ENCODE data around the gene USP3. TPM values are rescaled to one million over a fixed set of nuclear protein-coding genes. Genes with fewer than 3 reads are reported as not detected.

USP3 gene
- total and polyA plus RNA-seq, 9 of the 15 experiments (the other 6 are each of a cell fraction or from before 2014, with no cell fraction given) = 17.3 to 54.3 (median 34.8) TPM

DNA sequence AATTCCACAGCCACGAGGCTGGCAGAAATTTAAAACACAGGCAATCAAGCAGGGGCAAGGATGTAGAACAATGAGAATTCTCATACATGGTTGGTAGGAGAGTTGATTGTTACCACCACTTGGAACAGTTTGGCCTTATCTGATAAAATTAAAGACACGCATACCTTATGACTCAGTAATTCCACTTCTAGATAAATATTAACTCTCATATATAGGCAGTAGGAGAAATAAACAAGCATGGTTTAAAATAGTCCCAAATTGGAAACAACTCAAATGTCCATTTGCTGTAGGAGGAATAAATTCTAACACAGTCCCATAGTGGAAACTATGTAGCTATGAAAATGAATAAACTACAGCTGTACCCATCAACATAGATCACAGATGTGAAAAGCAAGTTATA, 42.3 kb upstream of the USP3 start:
- no TSS peak for BruUV-seq (replicated peaks)
- H3K36me3 ChIP-seq (ENCODE audit: control insufficient read depth, insufficient read depth, low read length) = no peaks in the 10 kb centered on the region
- no peaks in the 10 kb centered on the region; a peak in 1 of 5 replicates for H3K27me3 ChIP-seq (ENCODE audit: control insufficient read depth in 2 of 2, insufficient read depth in 2 of 2, low read length in 2 of 2)
- H3K27ac ChIP-seq (ENCODE audit: extremely low read depth, low read depth, low read length) = no peak overlapping the region
- ChIA-PET CTCF (ENCODE audit: low intra/inter-chr PET ratio) (no interaction called here), POLR2A (interaction anchor here (0.6 to 1.0 kb wide), 2 partner anchors 15 to 23 kb away, joined by 3 read pairs; no protein-coding TSS in a partner anchor)
- no peaks in the 10 kb centered on the region for H3K79me2 ChIP-seq (ENCODE audit: control insufficient read depth, insufficient read depth, low read length)
- no peak overlapping the region for H3K9ac ChIP-seq (ENCODE audit: insufficient read depth in 1 of 2, low read depth in 2 of 2, low read length in 2 of 2)
- no peak overlapping the region for H3K4me2 ChIP-seq (ENCODE audit: insufficient read depth, low read length)
- H3K9me3 ChIP-seq (replicated peaks; ENCODE audit: control insufficient read depth, insufficient read depth, low read depth, low read length) = no peaks in the 10 kb centered on the region; the same call in 1 of the 2 replicates
- ATAC-seq (no peak), DNase-seq (ENCODE audit: extremely low read depth in 1 of 4, low spot score in 3 of 4) (no peak), FAIRE-seq (no peak)
- WGBS (ENCODE audit: insufficient coverage, low coverage, missing lambda C conversion rate) = 0% methylated on average over 2 of the region's 2 CpGs
- peaks cover 5 to 7% of the 10 kb centered on the region in 2 experiments; a peak in 4 of 5 replicates for H3K4me1 ChIP-seq (replicated peaks in 1 of 2; ENCODE audit: control insufficient read depth in 2 of 2, insufficient read depth in 2 of 2, low read length in 2 of 2)
- H4K20me1 ChIP-seq (replicated peaks; ENCODE audit: control insufficient read depth, insufficient read depth, low read length) = no peaks in the 10 kb centered on the region
- in situ Hi-C loops (cut with MboI) = loop anchor here (25.0 kb wide), 1 partner anchor 600 kb away; no protein-coding TSS in a partner anchor
- intact Hi-C loops (cut with micrococcal nuclease) = no loop called here
- H3K9me1 ChIP-seq (ENCODE audit: control insufficient read depth, insufficient read depth, low read length) = no peaks in the 10 kb centered on the region
- H3K4me3 ChIP-seq = no peak overlapping the region
- peak overlapping the region; percentile 13; the same call in 1 of the 2 replicates for H2AFZ ChIP-seq (ENCODE audit: low read depth, low read length)
- TF ChIP-seq FOSL1 (tag; conservative IDR thresholded peaks at IDR 0.05) (peak; percentile 95), JUND (IDR thresholded peaks at IDR 0.05; ENCODE audit: borderline replicate concordance, low read depth, low read length) (peak; percentile 72; the same call in 1 of the 2 replicates), JUND (tag; IDR thresholded peaks at IDR 0.05; ENCODE audit: borderline replicate concordance, low read depth, low read length) (peak; percentile 90; the same call in 2 of the 3 replicates), FOS (IDR thresholded peaks at IDR 0.05; ENCODE audit: extremely low read depth, insufficient read length) (peak; percentile 33), FOXK2 (conservative IDR thresholded peaks at IDR 0.05 in 1 of 2, IDR thresholded peaks at IDR 0.05 in 1 of 2; ENCODE audit: low read depth in 2 of 2) (peak in 1 of 2 experiments; percentile 14; a peak in 2 of 4 replicates), SMARCE1 (IDR thresholded peaks at IDR 0.05) (peak; percentile 74; the same call in 1 of the 2 replicates), ARID1B (IDR thresholded peaks at IDR 0.05) (peak; percentile 50), SMARCA4 (IDR thresholded peaks at IDR 0.05) (peak; percentile 26; the same call in 1 of the 2 replicates), NFATC3 (IDR thresholded peaks at IDR 0.05) (peak; percentile 77; the same call in 1 of the 2 replicates), SMARCC2 (IDR thresholded peaks at IDR 0.05; ENCODE audit: low read depth) (peak; percentile 43; the same call in 1 of the 2 replicates), RFX5 (IDR thresholded peaks at IDR 0.05; ENCODE audit: low read depth, low read length) (no peak), FOXA3 (CRISPR knock-in tag; conservative IDR thresholded peaks at IDR 0.05 in 1 of 2, IDR thresholded peaks at IDR 0.05 in 1 of 2) (0 out of 4 replicates have a peak, but pooled peaks of 1 of the 2 experiments have one; percentile 27), TEAD4 (IDR thresholded peaks at IDR 0.05; ENCODE audit: low read length) (no peak), TEAD4 (CRISPR knock-in tag; IDR thresholded peaks at IDR 0.05; ENCODE audit: borderline replicate concordance) (no peak)
- TF ChIP-seq, protein P1, sequence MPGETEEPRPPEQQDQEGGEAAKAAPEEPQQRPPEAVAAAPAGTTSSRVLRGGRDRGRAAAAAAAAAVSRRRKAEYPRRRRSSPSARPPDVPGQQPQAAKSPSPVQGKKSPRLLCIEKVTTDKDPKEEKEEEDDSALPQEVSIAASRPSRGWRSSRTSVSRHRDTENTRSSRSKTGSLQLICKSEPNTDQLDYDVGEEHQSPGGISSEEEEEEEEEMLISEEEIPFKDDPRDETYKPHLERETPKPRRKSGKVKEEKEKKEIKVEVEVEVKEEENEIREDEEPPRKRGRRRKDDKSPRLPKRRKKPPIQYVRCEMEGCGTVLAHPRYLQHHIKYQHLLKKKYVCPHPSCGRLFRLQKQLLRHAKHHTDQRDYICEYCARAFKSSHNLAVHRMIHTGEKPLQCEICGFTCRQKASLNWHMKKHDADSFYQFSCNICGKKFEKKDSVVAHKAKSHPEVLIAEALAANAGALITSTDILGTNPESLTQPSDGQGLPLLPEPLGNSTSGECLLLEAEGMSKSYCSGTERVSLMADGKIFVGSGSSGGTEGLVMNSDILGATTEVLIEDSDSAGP (CRISPR knock-in tag; IDR thresholded peaks at IDR 0.05) = no peak
- TF ChIP-seq, protein P2, sequence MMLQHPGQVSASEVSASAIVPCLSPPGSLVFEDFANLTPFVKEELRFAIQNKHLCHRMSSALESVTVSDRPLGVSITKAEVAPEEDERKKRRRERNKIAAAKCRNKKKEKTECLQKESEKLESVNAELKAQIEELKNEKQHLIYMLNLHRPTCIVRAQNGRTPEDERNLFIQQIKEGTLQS (IDR thresholded peaks at IDR 0.05) = peak; percentile 26; the same call in 1 of the 2 replicates
- TF ChIP-seq, protein P2 (CRISPR knock-in tag; conservative IDR thresholded peaks at IDR 0.05) = no peak

Measured in K562 (cell line).